HG02938 (cell line): ENCODE measurements around the gene CNOT1.

Experiments used
- ATAC-seq: cut with Tn5 transposase; IDR thresholded peaks from one replicate; pipeline ENCODE4 v1.9.1; 2021; ENCODE audit warnings: mild to moderate bottlenecking, moderate library complexity; ENCODE audit not compliant: unreplicated experiment

CNOT1 gene

DNA sequence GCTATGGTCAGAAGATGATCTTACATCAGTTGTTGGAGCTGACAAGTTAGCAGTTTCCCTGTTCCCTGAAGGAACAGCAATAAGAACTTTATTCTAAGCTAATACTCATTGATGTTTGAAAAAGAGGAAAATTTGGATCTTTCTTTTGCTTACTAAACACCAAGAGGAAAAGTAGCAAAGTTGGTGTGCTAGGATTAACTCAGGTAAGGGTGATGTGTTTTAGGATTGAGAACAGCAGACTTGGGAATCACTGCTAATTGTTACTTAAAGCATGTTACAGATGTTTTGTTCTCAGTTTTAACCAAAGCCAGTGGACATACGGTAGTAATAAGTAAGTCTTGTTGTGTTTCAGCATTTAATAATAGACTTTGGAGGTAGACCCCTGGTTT is 110.7 kb downstream of the CNOT1 start:
- ATAC-seq = no peak

DNA sequence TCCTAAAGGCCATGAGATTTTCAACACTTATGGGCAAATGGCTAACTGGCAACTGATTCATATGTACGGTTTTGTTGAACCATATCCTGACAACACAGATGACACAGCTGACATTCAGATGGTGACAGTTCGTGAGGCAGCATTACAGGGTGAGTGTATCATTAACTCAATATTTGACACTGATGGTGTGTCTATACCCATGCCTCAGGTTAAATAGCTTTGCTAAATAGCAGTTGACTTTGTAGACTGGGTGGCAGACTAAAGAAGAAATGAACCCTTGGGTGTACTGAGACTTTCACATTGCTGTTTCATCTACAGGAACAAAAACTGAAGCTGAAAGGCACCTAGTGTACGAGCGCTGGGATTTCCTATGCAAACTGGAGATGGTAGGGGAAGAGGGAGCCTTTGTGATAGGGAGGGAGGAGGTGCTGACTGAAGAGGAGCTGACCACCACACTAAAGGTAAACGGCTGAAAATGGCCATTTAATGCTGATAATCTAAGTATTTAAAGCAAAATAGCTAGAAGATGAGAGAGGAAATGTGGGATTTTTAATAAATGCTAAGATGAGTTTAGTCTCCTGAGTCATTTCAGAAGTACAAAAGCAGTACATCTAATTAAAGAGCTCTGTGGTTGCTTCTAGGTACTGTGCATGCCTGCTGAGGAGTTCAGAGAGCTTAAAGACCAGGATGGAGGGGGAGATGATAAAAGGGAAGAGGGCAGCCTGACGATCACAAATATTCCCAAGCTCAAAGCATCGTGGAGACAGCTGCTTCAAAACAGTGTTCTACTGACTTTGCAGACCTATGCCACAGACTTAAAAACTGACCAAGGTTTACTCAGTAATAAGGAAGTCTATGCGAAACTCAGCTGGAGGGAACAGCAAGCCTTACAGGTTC is 111.3 kb downstream of the CNOT1 start:
- ATAC-seq = peak; percentile 39

DNA sequence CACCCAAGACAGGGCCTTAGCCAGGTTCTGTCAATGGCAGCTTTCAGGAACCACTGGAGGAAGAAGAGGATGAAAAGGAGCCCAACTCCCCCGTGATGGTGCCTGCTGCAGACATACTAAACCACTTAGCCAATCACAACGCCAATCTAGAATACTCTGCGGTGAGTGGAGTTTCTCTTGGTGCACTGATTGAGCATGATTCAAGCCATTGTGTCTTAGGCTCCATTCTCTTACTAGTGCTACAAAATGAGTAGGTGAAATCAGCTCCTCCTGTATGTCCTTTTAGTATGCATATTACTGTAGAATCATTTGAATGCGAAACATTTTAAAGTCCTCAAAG is 112.9 kb downstream of the CNOT1 start:
- no peak for ATAC-seq

DNA sequence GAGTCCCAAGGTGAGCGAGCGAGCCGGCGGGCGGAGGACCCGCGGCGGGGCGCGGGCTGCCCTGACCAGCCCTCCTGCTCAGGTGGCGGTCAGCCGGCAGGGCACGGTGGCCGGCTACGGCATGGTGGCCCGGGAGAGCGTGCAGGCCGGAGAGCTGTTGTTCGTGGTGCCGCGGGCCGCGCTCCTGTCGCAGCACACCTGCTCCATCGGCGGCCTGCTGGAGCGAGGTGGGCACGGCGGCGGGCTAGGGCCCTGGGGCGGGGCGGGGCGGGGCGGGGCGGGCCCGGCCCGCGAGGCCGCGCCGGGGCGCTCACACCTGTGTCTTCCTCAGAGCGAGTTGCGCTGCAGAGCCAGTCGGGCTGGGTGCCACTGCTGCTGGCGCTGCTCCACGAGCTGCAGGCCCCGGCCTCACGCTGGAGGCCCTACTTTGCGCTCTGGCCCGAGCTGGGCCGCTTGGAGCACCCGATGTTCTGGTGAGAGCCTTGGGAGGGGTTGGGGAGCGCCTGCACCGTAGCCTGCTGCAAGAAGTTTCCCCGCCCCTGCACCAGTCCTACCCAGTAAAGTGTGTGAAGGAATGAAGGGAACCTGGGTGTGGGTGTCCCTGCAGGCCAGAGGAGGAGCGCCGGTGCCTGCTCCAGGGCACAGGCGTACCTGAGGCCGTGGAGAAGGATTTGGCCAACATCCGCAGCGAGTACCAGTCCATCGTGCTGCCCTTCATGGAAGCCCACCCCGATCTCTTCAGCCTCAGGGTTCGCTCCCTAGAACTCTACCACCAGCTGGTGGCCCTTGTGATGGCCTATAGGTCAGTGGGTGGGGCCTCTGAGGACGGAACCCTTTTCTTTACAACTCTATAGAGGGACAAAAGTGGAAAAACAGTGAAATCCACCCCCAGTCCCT is 113.5 kb downstream of the CNOT1 start:
- peak; percentile 25 for ATAC-seq

DNA sequence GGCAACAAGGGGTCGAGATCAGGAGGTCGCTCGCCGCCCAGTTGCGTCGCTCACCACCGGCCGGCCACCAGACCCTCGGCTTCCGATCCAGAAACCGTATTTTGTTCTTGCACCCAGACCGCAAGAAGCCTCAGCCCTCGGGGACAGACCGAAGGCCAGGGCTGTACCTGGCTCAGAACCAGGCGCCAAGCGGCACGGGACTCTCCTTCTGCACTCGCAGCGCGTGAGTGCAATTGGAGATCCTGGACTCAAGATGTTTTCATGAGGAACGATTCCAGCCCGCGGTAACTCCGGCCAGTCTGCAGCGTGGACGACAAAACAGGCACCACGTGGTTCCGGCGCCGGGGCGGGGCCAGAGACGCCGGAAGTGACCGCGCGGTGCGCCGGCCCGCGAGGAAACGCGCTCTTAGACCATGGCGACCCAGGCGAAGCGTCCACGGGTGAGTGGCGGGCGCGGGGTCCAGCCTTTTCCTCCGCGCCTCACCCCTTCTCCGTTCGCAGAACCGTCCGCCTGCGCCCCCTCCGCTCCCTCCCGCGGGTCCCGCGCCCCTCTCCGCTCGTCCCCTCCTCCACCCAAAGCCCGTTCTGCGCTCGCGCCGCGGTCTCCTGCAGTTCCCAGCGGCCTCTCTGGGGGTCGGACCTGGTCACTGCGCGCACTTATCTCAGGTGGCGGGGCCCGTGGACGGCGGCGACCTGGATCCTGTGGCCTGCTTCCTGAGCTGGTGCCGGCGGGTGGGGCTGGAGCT is 114.3 kb downstream of the CNOT1 start, which contains the start of gene SETD6:
SETD6 (plus strand) TSS at position 393 of the 746 bp plus-strand sequence; CDS start at position 414, 21 bp downstream.
- peak; percentile 61 for ATAC-seq

DNA sequence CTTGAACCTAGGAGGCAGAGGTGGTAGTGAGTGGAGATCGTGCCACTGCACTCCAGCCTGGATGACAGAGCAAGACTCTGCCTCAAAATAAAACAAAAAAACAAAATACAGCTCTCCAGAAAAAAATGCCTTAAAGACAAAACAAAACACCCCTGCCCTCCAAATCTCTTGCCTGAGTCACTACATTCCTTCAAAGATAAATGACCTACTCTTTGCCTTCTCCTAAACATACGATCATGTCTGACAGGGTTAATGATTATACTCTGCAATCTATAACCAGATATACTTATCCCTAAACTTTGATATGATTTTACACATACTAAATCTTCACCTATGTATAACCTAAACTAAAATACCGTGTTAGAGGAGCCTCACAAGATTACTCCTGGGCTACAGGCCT is 115.8 kb downstream of the CNOT1 start:
- no peak for ATAC-seq

DNA sequence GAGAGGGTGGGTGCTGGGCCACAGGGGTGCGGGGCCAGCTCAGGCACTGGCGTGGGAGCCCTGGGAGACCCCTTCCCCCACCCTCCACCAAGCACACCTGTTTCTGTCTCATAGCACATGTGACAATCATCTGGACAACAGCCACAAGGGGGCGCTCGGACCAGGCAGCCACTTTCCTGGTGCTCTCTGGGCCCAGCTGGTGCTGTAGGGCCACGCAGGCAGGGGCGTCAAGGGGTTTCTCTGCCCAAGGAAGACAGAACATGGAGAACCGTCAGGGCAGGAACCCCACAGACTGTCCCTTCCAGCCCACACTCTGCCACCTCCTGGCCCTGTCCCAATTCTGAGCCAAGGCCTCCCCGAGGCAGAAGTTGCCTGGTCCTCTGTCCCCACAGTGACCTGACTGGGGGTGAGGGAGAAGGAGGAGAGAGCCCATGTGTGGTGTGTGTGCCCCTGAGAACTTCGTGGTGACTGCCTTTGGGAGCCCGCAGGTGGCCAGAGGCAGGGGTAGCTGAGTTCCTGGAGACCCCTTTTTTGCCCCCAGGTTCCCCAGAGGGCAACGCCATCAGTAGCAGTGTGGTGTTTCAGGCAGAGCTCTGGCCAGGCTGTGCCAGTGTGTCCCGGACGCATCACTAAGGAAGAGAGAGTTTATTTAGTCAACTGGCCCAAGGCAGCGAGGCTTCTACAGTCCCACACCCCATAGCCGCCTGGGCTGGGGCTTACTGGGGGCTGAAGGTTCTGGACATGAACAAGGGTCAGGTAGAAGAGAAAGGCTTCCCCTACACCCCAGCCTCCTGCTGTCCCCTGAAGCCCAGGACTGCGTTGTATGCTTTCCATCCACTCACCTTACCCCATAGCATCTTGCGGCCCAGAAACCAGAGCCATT is 117.5 kb downstream of the CNOT1 start:
- peak; percentile 48 for ATAC-seq

DNA sequence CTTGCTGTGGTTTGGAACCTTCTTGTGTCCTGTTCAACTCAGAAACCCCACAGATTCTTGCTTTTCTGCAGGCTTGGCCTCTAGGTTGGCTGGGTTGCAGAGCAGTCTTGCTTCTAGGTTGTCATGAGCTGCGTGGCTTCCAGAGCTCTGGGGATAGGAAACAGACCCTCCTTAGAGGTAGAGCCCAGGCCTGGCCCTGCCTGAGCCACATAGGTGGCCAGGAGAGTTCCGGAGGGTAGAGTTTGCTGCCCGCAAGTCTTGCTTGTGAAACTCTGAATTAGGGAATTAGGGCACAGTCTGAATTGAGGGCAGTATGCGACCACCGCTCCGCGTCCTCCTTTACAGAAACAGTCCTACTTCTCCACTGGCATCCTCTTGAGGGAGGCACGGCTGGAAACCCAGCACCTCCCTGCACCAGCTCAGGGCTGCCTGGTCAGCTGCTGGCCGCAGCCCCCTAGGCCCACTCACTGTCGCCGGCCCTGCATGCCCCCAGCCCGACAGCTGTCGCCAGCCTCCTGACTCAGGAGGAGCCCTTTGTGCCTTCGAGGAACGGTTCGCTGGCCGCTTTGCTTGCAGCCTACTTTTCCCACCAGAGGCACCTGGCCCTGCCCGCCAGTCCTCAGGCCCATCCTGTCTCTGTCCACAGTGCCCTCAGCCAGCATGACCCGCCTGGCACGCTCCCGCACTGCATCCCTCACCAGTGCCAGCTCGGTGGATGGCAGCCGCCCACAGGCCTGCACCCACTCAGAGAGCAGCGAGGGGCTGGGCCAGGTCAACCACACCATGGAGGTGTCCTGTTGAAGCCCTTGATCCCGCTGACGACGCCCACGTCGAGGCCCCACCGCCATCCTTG is 118.6 kb downstream of the CNOT1 start:
- ATAC-seq = no peak

DNA sequence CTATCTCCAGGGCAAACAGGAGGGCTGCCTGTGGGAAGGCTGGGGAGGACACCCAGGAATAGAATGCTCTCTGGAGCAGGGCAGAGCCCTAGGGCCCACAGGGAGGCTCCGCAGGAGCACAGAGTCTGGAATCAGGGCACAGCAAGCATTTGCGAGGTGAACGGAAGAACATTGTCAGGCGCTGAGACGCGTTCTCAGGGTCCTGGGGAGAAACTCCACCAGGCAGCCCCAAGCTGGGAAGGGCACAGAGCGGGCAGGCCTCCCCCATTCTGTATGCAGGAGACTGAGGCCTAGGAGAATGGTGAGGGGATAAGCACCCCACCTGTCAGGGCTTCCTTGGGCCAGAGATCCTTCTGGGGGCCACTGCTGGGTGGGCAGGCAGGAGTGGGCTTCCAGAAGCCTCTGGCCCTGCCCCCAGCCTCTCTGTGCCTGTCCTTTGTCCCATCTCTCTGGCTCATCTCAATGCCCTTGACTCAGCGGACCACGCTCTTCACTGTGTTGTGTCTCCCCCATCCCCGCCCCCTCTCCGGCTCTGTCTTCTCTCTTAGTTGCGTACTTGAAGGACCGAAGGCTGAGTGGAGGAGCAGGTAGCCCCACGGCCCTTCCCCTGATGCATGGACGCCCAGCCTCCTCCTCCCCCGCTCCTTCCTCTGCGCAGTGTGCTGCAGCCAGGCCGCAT is 119.4 kb downstream of the CNOT1 start:
- no peak for ATAC-seq

DNA sequence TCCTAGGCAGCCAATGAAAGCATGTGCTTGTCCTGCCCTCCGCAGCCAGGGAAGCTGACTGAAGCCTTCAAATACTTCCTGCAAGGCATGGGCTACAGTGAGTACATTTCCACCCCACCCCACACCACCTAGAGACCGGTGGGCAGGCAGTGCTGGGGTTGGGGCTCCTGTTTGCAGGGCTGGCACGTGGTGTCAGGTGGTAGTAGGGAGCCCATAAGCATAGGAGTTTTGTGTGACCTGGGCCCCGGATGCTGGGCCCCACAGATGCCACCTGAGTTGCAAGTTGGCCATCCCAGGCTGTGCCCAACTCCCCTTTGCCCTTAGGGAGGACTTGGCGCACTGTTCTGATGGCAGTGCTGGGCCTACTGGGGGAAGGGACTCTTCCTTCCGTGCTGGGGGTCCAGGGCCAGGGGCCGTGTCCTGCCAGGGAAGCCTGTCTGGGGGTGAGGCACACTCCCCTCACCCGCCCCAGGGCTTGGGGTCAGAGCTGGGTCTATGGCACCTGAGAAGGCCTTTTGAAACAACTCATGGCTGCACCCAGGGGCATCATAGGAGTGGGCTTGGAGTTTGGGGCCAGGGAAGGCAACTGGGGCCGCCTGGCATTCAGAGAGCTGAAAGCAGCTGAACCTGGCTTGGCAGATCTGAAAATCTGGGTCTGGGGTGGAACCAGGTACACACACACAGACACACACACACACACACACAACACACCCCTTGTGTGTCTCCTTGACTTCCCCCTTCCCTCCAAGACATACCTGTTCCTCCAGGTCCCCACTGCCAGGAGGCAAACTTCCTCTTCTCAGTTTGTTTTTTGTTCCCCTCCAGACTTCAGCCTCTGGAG is 120.2 kb downstream of the CNOT1 start:
- ATAC-seq = no peak

DNA sequence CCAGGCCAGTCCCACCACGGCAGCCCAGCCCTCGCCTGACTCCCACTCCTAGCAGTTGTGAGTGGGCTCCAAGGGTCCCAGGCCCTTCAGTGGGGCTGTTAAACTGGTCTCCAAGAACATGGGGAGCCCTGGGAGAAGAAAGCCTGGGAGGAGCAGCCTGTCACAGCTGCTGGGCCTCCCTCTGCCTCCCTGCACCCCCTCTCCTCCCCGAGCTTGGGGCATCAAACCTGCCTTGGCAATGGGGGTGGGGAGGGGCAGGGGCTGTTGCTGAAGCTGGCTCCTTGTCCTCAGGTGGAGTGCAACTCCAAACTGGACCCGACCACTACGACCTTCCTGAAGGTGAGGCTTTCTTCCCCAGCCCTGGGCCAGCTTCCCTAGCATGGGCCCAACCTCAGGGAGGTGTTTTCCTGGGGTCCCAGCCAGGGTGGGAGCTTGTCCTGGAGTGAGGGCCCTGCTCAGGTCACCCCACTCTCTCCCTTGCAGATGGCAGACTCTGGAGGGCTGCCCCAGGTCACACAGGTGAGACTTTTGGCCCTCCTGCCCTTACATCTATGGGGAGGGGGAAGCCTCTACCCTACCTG is 120.9 kb downstream of the CNOT1 start:
- no peak for ATAC-seq

DNA sequence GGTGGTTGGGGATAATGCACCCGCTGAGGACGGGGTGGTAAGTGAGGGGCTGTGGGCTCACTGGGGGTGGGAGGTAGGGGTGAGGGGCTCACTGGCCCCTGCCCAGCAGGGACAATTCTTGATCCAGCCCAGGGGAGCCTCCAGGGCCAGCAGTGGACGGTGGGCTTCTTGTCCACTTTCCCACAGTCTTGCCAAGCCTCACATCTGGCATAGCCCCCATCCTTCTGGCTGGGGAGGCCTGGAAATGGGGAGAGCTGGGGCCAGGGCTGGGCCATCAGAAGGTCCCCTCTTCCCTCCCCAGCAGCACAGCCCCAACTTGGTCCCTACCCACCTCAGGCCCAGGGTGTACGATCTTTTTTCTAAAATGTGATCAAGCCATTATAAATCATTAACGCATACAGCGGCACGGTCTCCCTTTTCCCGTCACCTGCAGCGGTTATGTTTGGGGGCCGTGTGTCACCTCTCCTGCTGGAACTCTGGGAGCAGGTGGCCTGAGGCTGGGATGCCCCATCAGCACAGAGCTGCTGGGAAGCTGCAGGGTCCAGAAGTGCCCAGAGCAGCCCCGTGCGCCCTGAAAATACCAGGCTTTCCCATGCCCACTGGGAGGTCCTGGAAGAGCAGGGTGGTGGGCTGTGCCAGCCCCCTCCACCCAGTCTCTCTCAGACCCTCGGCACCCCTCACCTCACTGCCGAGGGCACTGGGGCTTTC is 121.5 kb downstream of the CNOT1 start:
- no peak for ATAC-seq

DNA sequence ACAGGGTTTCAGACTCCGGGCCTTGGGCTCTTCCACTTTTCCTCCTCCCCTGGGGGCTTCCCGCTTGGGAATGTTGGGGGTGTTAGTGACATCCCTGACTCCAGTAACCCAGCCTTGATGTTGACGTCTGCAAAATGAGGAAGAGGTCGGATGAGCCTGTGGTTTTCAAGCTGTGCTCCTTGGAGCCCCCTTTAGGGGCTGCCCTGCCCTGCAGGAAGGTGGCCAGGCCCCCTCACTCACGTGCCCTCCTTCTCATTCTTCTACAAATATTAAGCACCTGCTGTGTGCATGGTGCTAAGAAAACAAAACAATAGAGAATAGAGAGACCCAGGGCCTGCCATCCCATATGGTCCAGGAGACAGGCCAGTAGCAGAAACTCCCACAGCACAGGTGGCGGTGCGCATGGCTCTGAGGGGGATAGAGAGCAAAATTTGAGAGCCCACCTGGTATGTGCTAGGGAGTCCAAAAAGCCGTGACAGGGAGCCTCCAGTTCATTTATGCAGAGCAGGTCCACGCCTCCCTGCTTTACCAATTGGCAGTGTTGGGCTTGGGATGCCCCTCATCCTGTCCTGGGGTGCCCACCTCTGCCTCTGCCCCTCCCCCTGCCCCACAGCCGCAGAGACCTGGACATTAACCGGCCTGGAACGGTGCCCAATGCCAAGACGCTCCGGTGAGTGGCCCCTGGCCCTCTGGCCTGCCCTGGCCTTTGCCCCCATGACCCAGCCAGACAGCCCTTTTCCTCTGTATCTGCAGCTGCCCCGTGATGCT is 122.2 kb downstream of the CNOT1 start:
- no peak for ATAC-seq

DNA sequence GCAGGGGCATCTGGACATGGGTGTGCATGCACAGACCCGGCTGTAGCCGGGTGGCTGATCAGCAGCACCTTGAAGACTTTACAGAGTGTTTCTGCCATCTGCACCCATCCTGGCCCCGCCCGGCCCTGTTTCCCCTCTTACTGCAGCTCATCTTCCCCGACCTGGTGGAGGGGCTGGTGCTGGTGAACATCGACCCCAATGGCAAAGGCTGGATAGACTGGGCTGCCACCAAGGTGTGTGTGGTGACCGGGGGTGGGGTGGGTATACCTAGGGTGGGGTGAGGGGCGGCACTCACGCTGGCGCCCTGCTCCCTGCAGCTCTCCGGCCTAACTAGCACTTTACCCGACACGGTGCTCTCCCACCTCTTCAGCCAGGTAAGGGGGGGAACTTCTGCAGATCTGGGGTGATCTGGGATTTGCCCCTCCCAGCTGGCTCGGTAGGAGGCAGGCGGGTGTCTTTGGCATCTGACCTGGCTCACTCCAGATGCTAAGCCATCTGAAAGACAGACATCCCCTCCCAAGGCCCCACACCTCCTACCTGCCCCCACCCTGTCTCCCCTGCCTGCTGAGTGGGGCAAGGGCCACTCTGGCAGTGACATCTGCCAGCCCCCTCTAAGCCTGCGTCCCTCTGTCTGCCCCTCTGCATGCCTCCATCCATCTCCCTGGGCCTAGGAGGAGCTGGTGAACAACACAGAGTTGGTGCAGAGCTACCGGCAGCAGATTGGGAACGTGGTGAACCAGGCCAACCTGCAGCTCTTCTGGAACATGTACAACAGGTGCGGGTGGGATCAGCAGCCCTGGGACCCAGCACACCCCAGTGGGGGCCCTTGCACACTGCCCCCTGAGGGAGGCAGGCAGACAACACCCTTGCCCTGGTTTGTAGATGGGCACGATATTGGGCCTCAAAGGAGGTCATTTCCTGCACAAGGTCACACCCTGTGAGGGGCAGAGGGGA is 123.1 kb downstream of the CNOT1 start:
- ATAC-seq = no peak
